Measurements from ENCODE around the gene KRTAP9-7.
A peak's percentile ranks its signal among the peaks of the same experiment; 100 is the strongest.

KRTAP9-7 gene

DNA sequence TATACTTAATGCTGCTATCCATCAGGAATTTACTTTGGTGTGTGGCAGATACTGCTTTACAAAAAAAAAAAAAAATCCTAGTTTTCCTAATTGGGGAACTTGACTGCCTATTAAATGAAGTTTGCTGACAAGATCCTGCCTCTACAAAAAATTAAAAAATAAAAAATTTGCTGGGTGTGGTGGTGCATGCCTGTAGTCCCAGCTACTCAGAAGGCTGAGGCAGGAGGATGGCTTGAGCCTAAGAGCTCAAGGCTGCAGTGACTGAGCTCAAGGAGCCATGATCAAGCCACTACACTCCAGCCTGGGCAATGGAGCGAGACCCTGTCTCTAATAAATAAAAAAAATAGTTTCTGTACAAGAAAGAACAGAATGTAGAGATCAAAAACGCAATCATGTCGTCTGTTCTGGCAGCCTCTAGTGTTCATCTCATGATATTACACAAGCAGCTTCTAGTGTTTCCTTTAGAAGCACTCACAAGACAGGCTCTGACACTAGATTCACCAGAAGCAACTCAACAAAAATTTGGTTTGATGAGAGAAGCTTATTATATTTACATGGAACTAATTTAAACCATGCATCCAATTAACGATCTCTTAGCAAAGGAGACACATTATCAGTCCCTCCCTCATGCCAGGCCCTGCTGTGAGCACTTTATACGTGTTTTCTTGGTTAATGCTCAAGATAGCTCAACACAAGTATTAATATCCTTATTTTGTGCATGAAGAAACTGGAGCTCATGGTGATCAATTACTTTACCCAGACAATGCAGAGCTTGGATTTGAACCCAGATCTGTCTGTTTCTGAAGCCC lies 46.8 kb downstream of the KRTAP9-7 start:
- peak; percentile 32 for DNase-seq (ENCODE audit: low spot score)

DNA sequence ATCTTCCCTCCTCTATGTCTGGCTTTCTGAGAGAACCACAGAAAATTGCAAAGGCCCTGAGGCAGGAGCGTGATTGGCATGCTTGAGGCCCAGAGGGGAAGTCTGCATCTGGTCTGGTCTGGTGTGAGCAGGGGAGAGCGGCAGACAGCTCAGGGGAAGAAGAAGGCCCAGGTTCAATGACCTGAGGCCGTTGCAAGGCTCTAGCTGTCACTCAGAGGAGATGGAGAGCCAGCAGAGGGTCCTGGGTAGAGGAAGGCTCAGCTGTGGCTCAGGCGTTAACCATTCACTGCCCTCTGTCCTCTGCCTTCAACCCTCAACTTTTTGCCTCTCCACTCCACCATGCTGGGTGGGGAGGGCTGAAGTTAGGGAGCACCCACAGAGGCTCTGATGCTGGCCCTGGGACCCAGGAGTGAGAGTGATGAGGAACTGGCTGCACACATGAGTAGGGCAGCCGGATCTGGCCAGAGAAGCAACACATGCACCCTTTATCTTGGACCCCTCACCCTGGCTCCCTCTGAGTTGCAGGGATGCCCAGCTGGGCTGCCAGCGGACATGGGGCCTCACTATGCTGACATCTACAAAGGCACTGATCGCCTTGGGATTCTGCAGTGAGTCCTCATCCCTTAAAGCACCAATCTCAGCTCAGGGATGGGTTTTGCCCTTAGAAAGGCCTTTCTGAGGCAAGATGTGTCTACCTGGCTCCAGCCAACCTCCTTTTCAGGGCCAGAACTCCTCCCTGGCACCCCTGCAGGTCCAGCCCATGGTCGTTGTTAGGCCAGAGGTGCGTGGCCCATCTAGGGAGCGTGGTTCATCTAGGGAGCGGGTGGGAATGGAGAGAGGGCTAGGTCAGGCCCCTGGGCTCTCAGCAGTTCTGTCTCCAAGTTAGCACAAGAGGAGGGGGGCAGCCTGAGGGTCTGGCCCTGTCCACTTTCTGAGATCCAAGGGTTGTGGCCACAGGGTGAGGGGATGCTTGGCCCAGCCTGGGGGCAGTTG lies 47.7 kb downstream of the KRTAP9-7 start:
- DNase-seq (ENCODE audit: low spot score), result no peak

DNA sequence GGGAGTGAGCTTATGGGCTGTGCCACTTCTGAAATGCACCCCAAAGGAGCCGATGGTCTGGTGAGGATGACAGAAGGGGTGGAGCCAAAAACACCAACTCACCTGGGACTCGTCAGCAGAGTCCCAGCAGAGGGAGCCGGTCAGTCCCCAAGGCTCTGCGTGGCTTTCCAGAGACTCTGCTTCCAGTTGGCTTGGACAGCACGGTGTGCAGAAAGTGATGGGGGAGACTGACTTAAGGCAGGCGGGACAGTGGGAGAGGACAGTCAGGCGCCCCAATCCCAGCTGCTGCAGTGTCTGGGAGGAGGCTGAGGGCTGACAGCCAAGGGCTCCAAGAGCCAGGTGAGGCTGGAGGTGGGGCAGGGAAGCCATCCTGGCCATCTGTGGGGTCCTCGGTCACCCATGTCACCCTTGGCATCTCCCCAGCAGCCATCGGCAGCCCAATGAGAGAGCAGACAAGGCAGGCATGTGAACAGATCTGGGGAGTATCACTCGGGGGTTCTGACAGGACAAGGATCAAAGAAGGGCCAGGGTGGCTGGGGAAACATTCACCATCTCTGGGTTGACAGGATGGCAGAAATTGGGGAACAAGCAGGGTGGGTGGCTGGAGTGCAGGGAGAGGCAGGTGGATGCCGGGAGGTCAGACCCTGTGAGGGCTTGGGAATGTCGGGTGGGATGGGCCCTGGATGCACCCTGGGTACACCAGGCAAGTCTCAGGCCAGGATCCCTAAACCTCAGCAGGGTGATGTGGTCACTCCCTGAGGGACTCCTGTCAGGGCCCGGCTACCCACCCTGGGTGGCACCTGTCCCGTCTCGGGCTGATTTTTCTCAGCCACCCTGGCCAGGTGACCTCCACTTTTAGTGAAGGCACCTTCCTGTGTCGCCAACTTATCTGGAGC lies 48.9 kb downstream of the KRTAP9-7 start:
- peak; percentile 66 for DNase-seq (ENCODE audit: low spot score)

DNA sequence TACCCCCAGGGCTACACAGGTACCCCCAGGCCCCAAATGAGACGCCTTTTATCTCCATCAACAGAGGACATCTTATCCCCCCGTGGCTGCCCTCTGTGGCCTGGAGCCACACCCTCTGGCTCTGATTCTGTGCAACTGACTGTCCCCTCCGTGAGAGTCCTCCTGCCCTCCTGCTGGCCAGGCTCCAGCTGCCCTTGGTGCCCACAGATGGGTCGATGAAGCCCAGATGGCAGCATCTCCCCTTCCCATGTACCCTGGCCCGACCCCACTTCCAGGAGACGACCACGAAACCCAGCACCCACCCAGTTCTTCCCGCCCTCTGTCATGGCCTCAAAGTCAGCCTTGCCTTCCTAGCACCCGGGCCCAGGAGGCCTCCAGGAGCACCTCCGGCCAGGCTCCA lies 49.6 kb downstream of the KRTAP9-7 start:
- no peak for DNase-seq (ENCODE audit: low spot score)

DNA sequence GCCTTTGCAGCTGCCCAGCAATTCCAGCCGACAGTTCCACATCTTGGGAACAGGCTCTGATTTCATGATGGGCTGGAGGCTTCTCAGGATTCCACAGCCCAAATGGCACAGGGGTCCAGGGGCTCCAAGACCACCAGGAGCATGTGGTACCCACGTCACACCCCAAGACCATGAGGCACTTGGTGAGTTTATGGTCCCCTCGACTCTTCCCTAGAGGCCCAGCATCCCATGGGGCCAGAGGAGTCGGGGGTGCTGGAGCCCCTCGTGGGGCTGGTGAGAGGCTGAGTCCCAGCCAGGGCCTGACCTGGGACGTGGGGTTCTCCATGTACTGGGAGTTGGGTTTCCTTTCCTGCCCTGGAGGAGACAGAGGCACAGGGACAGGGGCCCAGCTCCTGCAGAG lies 50.1 kb downstream of the KRTAP9-7 start:
- no peak for DNase-seq (ENCODE audit: low spot score)

All from iPS-NIHi11 (cell line).